HG02981 (cell line): ENCODE measurements around the gene UGT1A8.
"Not testable (repeated sequence)": the region's sequence is repeated elsewhere in the genome, so short reads cannot be mapped to it uniquely, and the experiment has no call there.

ENCODE experiments used
- ATAC-seq: cut with Tn5 transposase; IDR thresholded peaks from one replicate; pipeline ENCODE4 v1.9.1; 2021; ENCODE audit warnings: mild to moderate bottlenecking, moderate library complexity; ENCODE audit not compliant: unreplicated experiment

UGT1A8 gene

GRCh38 chr2:233681521-233682099, 64.2 kb downstream of the UGT1A8 start, which contains the start of gene UGT1A7:
UGT1A7 (plus strand) TSS chr2:233681901; CDS start chr2:233681938, 37 bp downstream.
- ATAC-seq, result no peak

DNA sequence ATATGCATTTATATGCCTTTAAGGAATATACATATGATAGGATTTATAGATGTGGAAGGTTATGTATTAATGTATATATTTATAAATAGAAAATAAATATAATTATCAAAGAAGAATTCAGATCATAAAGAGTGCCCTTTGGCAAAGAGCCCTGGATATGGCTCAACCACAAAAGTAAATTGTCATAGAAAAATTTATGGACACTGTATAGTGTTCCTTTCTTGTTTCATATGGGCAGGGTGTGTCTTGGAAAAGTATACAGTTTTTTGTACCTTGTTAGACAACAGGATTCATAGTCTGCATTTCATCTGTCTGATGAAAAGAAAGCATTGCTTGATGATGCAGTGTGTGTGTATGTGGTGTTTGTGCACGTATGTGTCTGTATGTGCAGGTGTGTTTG, 67.2 kb downstream of the UGT1A8 start:
- ATAC-seq, result no peak

DNA sequence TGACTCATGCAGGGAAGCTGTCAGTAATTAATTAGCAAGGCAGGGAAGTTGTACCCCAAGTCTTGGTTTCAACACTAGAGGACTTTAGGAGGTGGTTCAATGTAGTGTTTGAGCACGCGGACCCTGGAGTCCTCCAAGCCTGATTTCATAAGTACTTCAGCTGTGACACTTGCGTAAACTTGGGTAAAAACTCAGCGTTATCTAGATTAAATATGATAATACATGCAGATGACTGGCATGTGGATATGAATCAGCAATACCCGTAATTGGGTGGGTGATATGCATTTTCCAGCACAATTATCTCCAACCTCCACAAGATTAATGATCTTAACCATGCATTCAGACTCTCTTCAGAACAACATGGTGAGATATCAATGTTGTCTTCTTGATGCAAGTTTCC, 69.5 kb downstream of the UGT1A8 start:
- ATAC-seq, result no peak

DNA sequence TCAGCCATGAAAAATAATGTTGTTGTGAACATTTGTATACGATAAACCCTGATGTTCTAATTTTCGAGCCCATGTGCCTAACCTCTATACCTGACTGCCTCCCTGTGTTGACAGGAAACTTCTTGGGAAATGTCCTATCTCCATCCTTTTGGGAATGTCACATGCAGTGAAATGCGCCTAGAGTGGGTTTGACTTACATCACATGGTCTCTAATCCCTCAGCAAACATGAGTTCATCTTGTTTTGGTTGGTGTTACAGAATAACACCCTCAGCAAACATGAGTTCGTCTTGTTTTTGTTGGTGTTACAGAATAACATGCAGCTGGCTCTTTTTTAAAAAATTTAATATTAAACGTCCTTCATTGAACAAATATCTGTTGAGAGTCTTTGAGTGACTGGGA, 70.9 kb downstream of the UGT1A8 start:
- ATAC-seq, result no peak

GRCh38 chr2:233689031-233689430, 71.6 kb downstream of the UGT1A8 start:
- no peak for ATAC-seq

- ATAC-seq, result no peak
Observed at GRCh38 chr2:233689501-233689900, 72.1 kb downstream of the UGT1A8 start.

GRCh38 chr2:233690444-233690843, 73.0 kb downstream of the UGT1A8 start:
- no peak for ATAC-seq

DNA sequence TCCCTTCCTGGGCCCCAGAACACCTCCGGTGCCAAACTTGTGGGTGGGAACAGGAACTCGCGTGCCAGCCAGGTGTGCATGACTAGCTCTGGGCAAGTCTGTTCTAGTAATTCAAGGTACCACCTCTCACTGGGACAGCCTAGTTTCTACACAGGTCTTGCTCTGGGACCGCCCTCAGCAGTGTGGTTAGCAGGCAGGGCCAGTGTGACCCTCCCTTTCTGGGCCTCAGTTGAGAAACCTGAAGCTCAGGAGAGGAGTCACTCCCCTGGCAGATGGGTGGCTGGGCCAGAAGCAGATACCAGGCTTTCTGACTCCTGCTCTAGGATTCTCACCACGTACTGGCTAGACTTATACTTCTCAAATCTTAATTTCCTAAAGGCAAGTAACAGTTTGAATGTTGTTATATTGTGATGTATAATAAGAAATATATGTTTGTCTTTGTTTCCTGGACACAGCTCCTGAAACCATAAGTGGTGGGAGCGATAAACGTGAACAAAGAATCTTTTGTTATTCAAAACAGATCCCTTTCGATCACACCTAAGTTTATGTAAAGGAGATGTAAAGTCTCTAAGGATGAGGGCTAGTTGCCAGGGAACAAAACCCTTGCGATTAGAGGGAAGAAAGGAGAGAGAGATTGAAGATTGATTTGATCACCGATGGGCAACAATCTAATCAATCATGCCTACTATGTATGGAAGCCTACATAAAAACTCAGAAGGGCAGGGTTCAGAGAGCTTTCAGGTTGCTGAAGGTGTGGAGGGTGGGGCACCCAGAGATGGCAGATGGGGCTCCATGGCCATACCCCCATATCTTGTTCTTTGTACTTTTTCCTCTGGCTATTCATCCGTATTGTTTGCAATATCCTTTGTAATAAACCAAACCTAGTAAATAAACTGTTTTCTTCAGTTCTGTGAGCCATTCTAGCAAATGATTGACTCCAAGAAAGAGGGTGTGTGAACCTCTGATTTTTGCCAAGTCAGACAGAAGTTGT, 74.3 kb downstream of the UGT1A8 start:
- no peak for ATAC-seq

- no peak for ATAC-seq
Observed at GRCh38 chr2:233692648-233693047, 75.2 kb downstream of the UGT1A8 start, which contains the start of gene UGT1A6. UGT1A6 (plus strand) TSS chr2:233692890; CDS start chr2:233693005, 115 bp downstream.

- no peak for ATAC-seq
Observed at GRCh38 chr2:233693963-233694362, 76.5 kb downstream of the UGT1A8 start.

- ATAC-seq, result no peak
Observed at GRCh38 chr2:233698740-233699139, 81.3 kb downstream of the UGT1A8 start.

DNA sequence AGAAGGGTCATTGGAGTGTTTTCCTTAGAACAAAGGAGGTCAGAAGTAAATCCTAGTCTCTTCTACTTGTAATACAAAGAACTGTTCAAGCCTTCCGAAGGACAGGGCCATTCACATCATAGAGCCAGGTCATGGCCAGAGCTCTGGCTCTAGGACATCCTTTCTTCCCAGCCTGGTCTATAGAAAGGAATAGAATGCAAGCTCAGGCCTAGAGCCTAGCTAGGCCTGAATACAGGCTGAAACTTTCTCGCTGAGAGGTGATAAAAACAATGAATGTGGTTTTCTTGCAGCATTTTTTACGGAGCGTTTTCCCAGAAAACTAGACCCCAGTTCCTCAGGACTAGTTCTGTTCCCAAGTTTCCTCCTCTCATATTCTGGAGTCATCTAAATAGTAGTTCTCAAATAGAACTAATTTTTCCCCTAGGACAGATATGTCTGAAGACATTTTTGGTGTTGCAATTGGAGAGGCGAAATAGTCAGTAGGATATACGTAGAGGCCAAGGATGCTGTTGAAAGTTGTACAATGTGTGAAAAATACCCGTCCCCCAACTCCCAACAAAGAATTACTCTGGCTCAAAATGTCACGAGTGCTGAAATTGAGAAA, 82.1 kb downstream of the UGT1A8 start:
- ATAC-seq, result no peak

DNA sequence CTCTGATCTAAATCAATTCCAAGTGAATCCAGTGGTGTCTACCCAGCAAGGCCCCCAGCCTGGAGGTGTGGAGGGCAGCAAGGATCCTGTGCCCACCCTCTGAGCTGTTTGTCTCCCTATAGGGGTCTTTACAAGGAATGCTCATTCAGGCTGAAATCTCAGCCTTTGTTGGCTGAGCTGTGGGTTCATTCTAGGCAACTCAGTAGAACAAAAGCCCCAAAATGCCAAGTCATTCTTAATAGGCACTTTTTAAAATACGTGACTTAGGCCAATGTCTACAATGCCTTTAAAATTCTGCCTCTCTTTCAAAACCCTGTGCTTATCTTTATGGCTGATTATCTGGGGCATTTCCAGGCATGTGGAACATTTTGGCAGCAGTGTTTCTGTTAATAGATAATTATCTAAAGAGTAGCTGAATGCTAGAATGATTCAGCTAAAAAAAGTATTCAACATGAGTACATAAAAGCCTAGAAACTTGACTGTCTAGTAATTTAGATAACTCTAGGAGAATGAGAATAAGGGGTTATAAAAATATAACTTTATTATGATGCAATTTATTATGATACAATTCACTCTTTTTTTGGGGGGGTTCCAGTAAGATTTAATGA, 82.7 kb downstream of the UGT1A8 start:
- no peak for ATAC-seq

DNA sequence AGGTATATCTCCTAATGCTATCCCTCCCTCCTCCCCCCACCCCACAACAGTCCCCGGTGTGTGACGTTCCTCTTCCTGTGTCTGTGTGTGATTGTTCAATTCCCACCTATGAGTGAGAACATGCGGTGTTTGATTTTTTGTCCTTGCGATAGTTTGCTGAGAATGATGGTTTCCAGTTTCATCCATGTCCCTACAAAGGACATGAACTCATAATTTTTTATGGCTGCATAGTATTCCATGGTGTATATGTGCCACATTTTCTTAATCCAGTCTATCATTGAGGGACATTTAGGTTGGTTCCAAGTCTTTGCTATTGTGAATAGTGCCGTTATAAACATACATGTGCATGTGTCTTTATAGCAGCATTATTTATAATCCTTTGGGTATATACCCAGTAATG, 83.4 kb downstream of the UGT1A8 start:
- not testable (repeated sequence) for ATAC-seq

DNA sequence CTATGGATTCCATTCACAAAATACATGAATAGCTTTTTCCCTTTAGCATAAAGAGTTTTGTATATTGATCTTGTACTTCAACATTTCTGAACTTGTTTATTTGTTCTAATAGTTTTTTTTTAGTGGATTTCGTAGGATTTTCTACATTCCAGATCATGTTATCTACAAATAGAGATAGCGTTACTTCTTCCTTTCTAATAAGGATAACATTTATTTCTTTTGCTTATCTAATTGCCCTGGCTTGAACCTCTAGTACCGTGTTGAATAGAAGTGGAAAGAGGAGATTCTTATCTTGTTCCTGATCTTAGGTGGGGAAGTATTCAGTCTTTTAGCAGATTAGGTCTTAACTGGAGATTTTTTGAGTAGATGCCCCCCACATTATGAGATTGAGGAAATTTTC, 84.8 kb downstream of the UGT1A8 start:
- no peak for ATAC-seq

DNA sequence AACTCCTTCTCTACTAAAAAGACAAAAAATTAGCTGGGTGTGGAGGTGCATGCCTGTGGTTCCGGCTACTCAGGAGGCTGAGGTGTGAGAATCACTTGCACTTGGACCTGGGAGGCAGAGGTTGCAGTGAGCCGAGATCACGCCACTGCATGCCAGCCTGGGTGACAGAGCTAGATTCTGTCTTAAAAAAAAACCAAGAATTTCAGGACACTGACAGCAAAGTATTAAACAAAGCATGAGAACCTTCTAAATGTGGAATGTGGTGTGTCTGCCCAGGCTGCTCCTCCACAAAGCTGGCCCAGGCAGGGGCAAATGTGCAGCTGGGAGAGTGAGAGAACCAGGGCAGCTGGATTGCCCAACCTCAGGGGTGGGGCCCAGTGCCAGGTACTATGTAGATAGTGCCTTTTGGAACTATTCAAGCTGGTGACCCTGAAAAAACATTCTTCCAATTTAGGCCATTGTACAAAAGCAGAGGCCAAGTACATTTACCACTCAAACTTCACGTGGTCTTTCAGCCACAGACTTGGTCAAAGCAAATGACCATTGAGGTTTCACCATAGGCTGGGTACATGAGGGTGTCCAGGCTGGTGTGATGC, 88.6 kb downstream of the UGT1A8 start:
- ATAC-seq, result no peak

- ATAC-seq, result no peak
Observed at GRCh38 chr2:233706720-233707119, 89.3 kb downstream of the UGT1A8 start.

DNA sequence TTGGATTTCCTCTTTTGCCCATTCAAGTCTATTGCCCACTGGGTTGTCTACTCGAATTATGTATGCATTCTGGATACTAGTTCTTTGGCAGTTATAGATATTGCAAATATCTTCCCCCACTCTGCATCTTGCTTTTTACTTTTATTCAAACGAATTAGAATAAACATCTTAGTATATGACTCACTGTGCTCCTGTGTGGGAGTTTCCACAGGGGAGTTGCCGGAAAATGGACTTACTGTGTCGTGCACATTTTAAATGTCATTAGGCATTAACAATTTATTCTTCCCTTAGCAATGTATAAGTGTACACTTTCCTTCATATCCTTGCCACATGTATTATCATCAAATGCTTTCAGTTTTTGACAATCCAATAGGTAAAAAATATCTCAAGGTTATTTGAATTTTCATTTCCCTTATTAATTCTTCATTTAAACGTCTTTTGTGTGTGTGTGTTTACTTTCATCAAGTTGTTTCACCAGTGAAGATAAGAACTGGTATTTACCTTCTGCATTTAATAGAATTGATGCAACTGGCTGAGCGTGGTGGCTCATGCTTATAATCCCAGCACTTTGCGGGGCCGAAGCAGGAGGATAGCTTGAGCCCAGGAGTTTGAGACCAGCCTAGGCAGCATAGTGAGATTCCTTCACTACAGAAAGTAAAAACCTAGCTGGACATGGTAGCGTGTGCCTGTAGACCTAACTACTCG, 90.7 kb downstream of the UGT1A8 start:
- ATAC-seq, result no peak

DNA sequence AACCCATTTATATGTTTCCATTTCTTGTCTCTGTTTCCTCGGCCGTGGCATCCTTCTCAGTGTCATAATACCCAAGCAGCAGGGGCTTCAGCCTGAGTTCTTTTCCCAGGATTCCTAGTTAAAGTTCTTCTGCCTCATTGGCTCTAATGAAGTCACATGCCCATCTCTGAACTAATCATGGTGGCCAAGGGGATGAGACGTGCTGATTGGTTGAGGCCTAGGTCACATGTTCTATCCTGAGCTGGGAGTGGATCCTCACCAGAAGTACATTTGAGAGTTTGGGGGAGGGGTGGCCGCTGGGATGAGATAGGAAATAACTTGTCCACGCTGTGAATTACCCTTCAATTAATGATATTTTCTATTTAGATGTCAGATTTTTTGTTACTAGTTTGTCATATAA, 91.5 kb downstream of the UGT1A8 start:
- no peak for ATAC-seq

DNA sequence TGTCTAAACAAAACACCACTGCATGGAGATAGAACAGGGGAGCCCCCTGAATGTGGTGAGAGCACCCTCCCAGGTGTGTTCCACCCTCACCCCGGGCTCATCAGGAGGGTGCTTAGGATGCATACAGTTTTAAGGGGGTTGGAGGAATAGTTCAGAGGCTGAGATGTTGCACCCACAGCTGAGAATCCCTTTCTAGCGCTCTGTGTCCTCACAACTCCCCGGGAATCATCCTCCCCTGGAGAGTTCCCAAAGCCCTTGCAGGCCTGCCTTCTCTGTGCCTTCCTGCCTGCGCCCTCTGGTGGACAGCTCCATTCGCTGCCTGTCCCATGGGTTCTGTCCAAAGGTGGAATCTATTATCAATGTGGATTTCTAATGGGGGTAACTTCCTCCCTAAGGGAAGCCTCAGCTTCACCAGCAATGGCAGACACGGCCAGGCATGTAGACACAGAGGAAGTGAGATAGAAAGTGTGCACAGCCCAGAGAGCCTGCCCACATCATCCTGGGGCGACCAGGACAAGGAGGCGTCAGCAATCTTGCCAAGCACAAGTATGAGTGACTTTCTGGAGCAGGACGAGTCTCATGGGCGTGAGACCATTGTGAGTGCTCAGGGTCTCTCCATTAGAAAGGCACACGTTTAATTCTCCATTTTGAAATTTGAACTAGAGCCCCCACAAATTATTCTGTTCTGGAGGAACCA, 94.0 kb downstream of the UGT1A8 start:
- ATAC-seq, result no peak
